Pancreas (tissue), 10 donors: ENCODE measurements around the gene SPRR2F. TPM values are rescaled to one million over a fixed set of nuclear protein-coding genes. Genes with fewer than 3 reads are reported as not detected.
"Not testable (repeated sequence)": the region's sequence is repeated elsewhere in the genome, so short reads cannot be mapped to it uniquely, and the experiment has no call there.

Experiments
- ATAC-seq, 4 donors: fragments of 200-7000 bp; cut with Tn5 transposase; one replicate each; pipeline versions ENCODE4 v1.8.0 to v1.9.1; 2020; ENCODE audit warnings: mild to moderate bottlenecking in 4 of 4, moderate library complexity in 4 of 4
- DNase-seq, 6 donors: peaks; one replicate each; pipeline ENCODE4 v3.0.0-alpha.2; 2020
- FAIRE-seq: peaks from 2 replicates; lab custom pipeline; 2012; peaks lifted over from hg19 to GRCh38; lab: Jason Lieb, UNC
- H3K27ac ChIP-seq, 4 donors: fragments of 200-600 bp; sonication (generic); 1 replicate in 3 of 4; 2 replicates in 1 of 4; pipeline versions ENCODE4 v1.5.0 to v1.8.0; 2020
- H3K27me3 ChIP-seq, 4 donors: fragments of 200-600 bp; one replicate each; pipeline ENCODE4 v1.8.0; 2021
- H3K36me3 ChIP-seq, 3 donors: fragments of 200-600 bp; sonication (generic) in 1 of 3; one replicate each; pipeline versions ENCODE4 v1.5.0 to v1.8.0; 2020 to 2021
- H3K4me1 ChIP-seq, 3 donors: fragments of 200-600 bp; one replicate each; pipeline ENCODE4 v1.8.0; 2021
- H3K4me3 ChIP-seq, 4 donors: fragments of 200-600 bp; sonication (generic) in 2 of 4; one replicate each; pipeline versions ENCODE4 v1.5.0 to v1.8.0; 2020 to 2021
- H3K9me3 ChIP-seq, 4 donors: fragments of 200-600 bp; one replicate each; pipeline ENCODE4 v1.8.0; 2021
- WGBS, 2 donors: extraction: QIAGEN DNeasy Blood & Tissue Kit; methylation state at CpG; one replicate each; pipeline ENCODE4 v1.1.7; 2013; 5-methylcytosine and 5-hydroxymethylcytosine counted together
- intact Hi-C, 3 donors: fragments of 100-400 bp; cut with DNase I; formaldehyde crosslinking; loops; one replicate each; pipeline versions ENCODE4 v1.11.1 to v1.14.2; 2022
- polyA plus RNA-seq, 2 donors: library from polyadenylated mRNA; stranded (reverse); fragments of 200-250 nt; gene quantifications; one replicate each; pipeline ENCODE4 v1.2.3, GENCODE V29; 2013
- total RNA-seq, 6 donors: library from RNA; stranded (reverse); fragmentation: NEBNext Ultra II Directional in 4 of 6; extraction: Animal tissue kit (Norgen Biotek cat#: 25700) in 4 of 6; gene quantifications; one replicate each; pipeline versions ENCODE4 v1.2.1 to v1.2.4, GENCODE V29; 2021 to 2023
- TF ChIP-seq, protein P1 (sequence below), 4 donors: fragments of 200-600 bp; sonication (generic) in 3 of 4; IDR thresholded peaks; one replicate each; pipeline versions ENCODE4 v1.5.0 to v1.8.0; 2021; ENCODE audit warnings: antibody characterized with exemption in 4 of 4
- donor health status: healthy with polysubstance abuse.
- donor health status: DM: no; HTN: no; CAD: no; lungs with moderate emphysema.
- donor health status: DM: no; HTN: no; CAD: no.
- donor health status: control.
- donor health status: control.
- donor health status: Bipolar disorder and iron deficiency.
- donor health status: DM: yes; HTN: yes; CAD: no.
- donor health status: DM: no; HTN: no; CAD: no.
- donor health status: DM: no; HTN: no; CAD: no.
- donor health status: DM: yes; HTN: yes; CAD: no.

The SPRR2F gene
- total and polyA plus RNA-seq, 8 donors, result 0.35 TPM; not detected in 7

DNA sequence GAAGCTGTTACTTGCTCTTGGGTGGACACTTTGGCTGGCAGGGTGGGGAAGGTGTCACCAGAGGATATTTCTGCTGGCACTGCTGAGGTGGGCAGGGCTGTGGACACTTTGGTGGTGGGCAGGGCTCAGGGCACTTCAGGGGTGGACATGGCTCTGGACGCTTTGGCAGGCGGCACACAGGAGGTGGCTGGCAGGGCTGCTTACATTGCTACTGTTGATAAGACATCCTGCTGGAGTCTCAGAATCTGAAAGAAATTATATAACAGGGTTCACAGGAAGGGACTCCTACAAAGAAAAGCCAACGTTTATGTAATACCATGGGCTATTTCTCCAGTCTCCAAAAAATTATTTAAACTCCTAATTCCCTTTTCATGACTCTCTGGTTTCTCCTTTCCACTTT, 27.2 kb upstream of the SPRR2F start:
- ATAC-seq, result peak in 2 of 4 donors; percentile 53 to 84
- Histone ChIP-seq H3K27me3 (no peaks in the 10 kb centered on the region), H3K4me3 (no peak overlapping the region), H3K9me3 (no peaks in the 10 kb centered on the region), H3K4me1 (peaks cover 0 to 7% (median 0%) of the 10 kb centered on the region in 3 donors), H3K27ac (peak overlapping the region in 1 of 4 donors; percentile 30), H3K36me3 (no peaks in the 10 kb centered on the region)
- TF ChIP-seq, protein P1, sequence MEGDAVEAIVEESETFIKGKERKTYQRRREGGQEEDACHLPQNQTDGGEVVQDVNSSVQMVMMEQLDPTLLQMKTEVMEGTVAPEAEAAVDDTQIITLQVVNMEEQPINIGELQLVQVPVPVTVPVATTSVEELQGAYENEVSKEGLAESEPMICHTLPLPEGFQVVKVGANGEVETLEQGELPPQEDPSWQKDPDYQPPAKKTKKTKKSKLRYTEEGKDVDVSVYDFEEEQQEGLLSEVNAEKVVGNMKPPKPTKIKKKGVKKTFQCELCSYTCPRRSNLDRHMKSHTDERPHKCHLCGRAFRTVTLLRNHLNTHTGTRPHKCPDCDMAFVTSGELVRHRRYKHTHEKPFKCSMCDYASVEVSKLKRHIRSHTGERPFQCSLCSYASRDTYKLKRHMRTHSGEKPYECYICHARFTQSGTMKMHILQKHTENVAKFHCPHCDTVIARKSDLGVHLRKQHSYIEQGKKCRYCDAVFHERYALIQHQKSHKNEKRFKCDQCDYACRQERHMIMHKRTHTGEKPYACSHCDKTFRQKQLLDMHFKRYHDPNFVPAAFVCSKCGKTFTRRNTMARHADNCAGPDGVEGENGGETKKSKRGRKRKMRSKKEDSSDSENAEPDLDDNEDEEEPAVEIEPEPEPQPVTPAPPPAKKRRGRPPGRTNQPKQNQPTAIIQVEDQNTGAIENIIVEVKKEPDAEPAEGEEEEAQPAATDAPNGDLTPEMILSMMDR (IDR thresholded peaks at IDR 0.05), result no peak
- intact Hi-C loops, result no loop called here
- DNase-seq, result peak in 3 of 6 donors; percentile 38 to 58 (median 43)
- WGBS, 2 donors, result 26 to 35% methylated on average over 3 of the region's 3 CpGs
- FAIRE-seq, result no peak

DNA sequence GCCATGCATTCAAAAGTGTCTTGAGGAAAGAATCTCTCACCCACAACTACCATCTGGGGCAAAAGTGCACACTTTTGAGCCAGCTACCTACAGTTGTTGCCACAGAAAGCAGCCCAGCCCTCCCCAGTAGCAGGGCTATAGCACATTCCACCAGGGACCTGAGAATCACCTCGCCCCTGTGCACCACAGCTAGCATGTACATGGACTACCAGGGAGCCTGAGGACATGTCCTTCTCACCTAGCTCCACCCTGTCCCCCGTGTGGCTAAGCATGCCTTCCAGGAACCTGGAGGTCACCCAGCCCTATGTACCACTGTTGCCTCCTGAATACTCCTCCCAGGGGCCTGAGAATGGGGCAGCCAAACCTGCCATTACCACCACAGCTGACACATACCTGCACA, 20.4 kb upstream of the SPRR2F start:
- Histone ChIP-seq H3K36me3 (no peaks in the 10 kb centered on the region), H3K4me3 (no peak overlapping the region), H3K9me3 (no peaks in the 10 kb centered on the region), H3K27me3 (no peaks in the 10 kb centered on the region), H3K4me1 (no peaks in the 10 kb centered on the region), H3K27ac (no peak overlapping the region)
- 77 to 83% methylated on average over 2 of the region's 2 CpGs for WGBS, 2 donors
- no peak for DNase-seq
- ATAC-seq, result no peak
- no peak for FAIRE-seq
- intact Hi-C loops, result no loop called here
- TF ChIP-seq, protein P1 (IDR thresholded peaks at IDR 0.05), result no peak

DNA sequence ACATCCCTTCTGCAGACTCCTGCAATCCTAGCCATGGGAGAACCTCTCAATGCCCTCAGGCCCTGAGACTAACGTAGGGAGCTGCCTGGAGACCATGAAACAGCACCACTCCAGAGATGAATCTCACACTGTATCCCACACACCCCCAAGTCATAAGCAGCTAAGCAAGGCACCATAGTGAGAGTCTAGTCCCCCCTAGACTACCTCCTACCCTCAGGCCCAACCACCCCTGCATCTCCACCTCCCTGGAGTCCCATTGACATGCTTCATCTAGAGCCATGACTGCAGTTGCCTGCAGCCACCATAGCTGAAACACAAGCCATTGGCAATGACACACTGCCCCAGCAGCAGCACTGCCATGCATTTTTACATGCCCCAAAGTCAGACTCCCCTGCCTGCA, 20.0 kb upstream of the SPRR2F start:
- WGBS, 2 donors, result 88 to 94% methylated on average over 1 of the region's 1 CpG
- FAIRE-seq, result no peak
- no peaks in the 10 kb centered on the region for H3K4me1 ChIP-seq

DNA sequence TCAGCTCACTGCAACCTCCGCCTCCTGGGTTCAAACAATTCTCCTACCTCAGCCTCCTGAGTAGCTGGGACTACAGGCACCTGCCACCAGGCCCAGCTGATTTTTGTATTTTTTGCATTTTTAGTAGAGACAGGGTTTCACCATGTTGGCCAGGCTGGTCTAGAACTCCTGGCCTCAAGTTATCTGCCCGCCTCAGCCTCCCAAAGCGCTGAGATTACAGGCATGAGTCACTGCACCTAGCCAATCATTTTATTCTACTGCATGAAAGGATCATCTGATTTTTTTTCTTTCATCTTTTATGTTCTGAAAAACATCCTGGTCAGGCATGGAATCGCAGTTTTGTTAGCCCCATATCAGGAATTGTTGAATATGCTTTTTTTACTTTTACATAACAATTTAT, 15.4 kb upstream of the SPRR2F start:
- H3K36me3 ChIP-seq, H3K4me1 ChIP-seq, intact Hi-C loops, H3K27ac ChIP-seq, H3K9me3 ChIP-seq, DNase-seq, ATAC-seq, FAIRE-seq, H3K4me3 ChIP-seq, H3K27me3 ChIP-seq: not testable (repeated sequence)
- 92 to 95% methylated on average over 4 of the region's 4 CpGs for WGBS, 2 donors

More for the DNA sequence above, 20.0 kb upstream of the SPRR2F start:
- intact Hi-C loops, result no loop called here
- H3K36me3 ChIP-seq, result no peaks in the 10 kb centered on the region
- no peaks in the 10 kb centered on the region for H3K27me3 ChIP-seq
- ATAC-seq, result no peak
- DNase-seq, result no peak
- no peak overlapping the region for H3K4me3 ChIP-seq
- no peaks in the 10 kb centered on the region for H3K9me3 ChIP-seq
- no peak overlapping the region for H3K27ac ChIP-seq
- TF ChIP-seq, protein P1 (IDR thresholded peaks at IDR 0.05), result no peak

DNA sequence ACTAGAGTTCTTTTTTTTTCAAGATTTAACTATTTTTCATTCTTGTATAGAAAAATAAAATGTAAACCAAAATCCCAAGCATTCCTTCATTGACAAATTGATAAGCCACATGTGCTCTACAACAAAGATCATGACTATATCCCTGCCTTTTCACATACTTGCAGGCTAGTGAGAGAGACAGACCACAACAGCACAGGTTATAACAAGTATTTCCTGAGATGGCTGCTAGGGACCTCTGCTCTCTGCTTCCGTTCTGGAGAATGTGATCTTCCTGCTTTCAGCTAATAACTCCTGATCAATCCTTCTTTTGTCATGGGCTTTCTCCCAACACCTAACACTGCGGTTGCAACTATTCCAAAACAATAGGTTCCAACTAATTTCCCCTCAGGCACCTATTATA, 14.0 kb upstream of the SPRR2F start:
- DNase-seq, result no peak
- no peaks in the 10 kb centered on the region for H3K27me3 ChIP-seq
- no peak for FAIRE-seq
- no peaks in the 10 kb centered on the region for H3K9me3 ChIP-seq
- 77 to 82% methylated on average over 2 of the region's 2 CpGs for WGBS, 2 donors
- intact Hi-C loops, result no loop called here
- no peaks in the 10 kb centered on the region for H3K36me3 ChIP-seq
- TF ChIP-seq, protein P1 (IDR thresholded peaks at IDR 0.05), result no peak
- H3K4me3 ChIP-seq, result no peak overlapping the region
- H3K27ac ChIP-seq, result no peak overlapping the region
- no peak for ATAC-seq
- H3K4me1 ChIP-seq, result peaks cover 0 to 8% (median 0%) of the 10 kb centered on the region in 3 donors
